Activated CD8-positive, alpha-beta T cell treated with anti-CD3 and anti-CD28 coated beads, Interleukin-2, amount 10 ng/mL, durations not matched to agents 7 days and 5 days (primary cell): ENCODE data around the gene MYORG. TPM values are rescaled to one million over a fixed set of nuclear protein-coding genes. Genes with fewer than 3 reads are reported as not detected.

Experiments
- ATAC-seq: fragments of 150-1000 bp; cut with Tn5 transposase; one replicate; pipeline ENCODE4 v1.10.0; 2021; ENCODE audit warnings: moderate library complexity
- CTCF ChIA-PET: fragments of 350-600 bp; sonication (Branson Sonifier 250); formaldehyde crosslinking; loops from one replicate; lab custom pipeline; 2021; ENCODE audit warnings: antibody characterized with exemption; lab: Charles Lee
- POLR2A ChIA-PET: fragments of 350-600 bp; sonication (Branson Sonifier 250); formaldehyde crosslinking; loops from one replicate; lab custom pipeline; 2021; ENCODE audit warnings: antibody characterized with exemption; lab: Charles Lee
- DNase-seq: peaks from one replicate; pipeline ENCODE4 v3.0.0-alpha.2; 2020
- H3K27ac Mint-ChIP-seq: one replicate; pipeline ENCODE4 v1.8.0; 2021; ENCODE audit warnings: mild to moderate bottlenecking, mixed read lengths
- H3K27me3 Mint-ChIP-seq: one replicate; pipeline ENCODE4 v1.8.0; 2021; ENCODE audit warnings: low read depth, mixed read lengths
- H3K36me3 Mint-ChIP-seq: one replicate; pipeline ENCODE4 v1.8.0; 2021; ENCODE audit warnings: low read depth, mixed read lengths
- H3K4me1 Mint-ChIP-seq: one replicate; pipeline ENCODE4 v1.8.0; 2021; ENCODE audit warnings: low read depth, mixed read lengths
- H3K4me3 Mint-ChIP-seq: one replicate; pipeline ENCODE4 v1.8.0; 2021; ENCODE audit warnings: mild to moderate bottlenecking, mixed read lengths
- H3K9me3 Mint-ChIP-seq: one replicate; pipeline ENCODE4 v1.8.0; 2022; ENCODE audit warnings: mixed read lengths; ENCODE audit not compliant: insufficient read depth
- total RNA-seq, 2 experiments: library from RNA; stranded (reverse); gene quantifications; one replicate each; pipeline ENCODE4 v1.2.3, GENCODE V29; 2021

Gene MYORG
- total RNA-seq, 2 experiments from 2014 or later: 8.8 to 9.1 TPM

- Mint-ChIP-seq H3K4me3 (peak overlapping the region; percentile 97), H3K27me3 (no peaks in the 10 kb centered on the region), H3K4me1 (peaks cover 27% of the 10 kb centered on the region), H3K27ac (peak overlapping the region; percentile 99), H3K9me3 (no peaks in the 10 kb centered on the region), H3K36me3 (peaks cover 6% of the 10 kb centered on the region)
- ATAC-seq (no peak), DNase-seq (no peak)
- ChIA-PET POLR2A (interaction anchor here (0.7 to 0.9 kb wide), 2 partner anchors 198 to 377 kb away, joined by 3 read pairs; no protein-coding TSS in a partner anchor), CTCF (interaction anchor here (1.0 to 2.4 kb wide), 2 partner anchors 50 to 74 kb away, joined by 3 to 16 read pairs; no protein-coding TSS in a partner anchor)
These were observed 48.2 kb downstream of the MYORG start for GRCh38 chr9:34328500-34328986.

DNA sequence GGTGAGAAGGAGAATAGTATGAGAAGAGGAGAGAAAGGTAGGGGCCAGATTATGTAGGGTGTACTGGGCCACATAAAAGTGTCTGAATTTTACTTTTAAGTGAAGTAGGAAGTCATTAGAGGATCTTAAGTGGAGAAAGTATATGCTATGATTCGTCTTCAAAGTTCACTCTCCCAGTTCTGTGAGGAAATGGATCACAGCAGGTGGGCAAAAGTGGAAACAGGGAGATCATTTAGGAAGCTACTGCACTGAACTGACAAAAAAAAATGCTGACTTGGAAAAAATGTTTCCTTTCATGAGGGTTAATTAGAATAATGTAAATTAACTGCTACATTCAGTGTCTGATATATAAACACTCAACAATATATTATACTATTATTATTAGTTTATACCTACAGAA is 50.0 kb downstream of the MYORG start:
- POLR2A ChIA-PET: no interaction called here
- peaks cover 21% of the 10 kb centered on the region for H3K4me1 Mint-ChIP-seq
- H3K27me3 Mint-ChIP-seq: no peaks in the 10 kb centered on the region
- no peak overlapping the region for H3K4me3 Mint-ChIP-seq
- CTCF ChIA-PET: interaction anchor here (2.4 kb wide), 1 partner anchor 52 kb away, joined by 16 read pairs; no protein-coding TSS in a partner anchor
- H3K9me3 Mint-ChIP-seq: no peaks in the 10 kb centered on the region
- H3K36me3 Mint-ChIP-seq: peaks cover 6% of the 10 kb centered on the region
- DNase-seq (no peak), ATAC-seq (no peak)
- no peak overlapping the region for H3K27ac Mint-ChIP-seq

DNA sequence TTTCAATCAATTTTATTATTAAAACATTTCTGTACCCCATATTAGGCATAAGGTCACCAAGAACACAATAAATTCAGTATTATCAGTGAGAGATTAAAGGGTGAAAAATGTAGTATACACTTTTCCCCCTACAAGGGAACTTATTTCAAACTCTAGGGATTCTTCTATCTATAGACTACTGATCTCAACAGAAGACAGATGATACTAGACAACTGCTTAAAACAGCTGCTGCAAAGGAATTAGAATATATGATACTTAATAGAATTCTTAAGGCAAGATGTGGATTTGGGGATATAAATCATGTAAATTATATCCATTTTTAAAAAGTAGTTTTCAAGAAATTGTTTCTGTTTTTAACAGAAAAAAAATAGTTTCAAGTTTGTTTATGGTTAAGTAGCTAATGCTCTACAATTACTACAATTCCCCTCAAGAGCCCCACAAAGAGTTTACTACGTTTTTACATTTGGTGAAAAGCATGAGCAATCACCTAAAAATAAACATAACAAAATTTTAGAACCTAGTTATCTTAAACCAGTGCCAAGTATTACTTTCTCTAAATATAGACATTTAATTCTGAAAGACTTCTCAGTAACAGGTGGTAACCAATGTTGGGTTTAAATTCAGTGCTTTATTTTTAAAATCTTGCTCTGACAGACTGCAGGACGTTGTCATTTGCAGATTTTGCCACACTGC is 53.7 kb downstream of the MYORG start:
- Mint-ChIP-seq H3K27me3 (no peaks in the 10 kb centered on the region), H3K4me3 (no peak overlapping the region), H3K27ac (no peak overlapping the region), H3K36me3 (peaks cover 1% of the 10 kb centered on the region), H3K4me1 (peaks cover 14% of the 10 kb centered on the region), H3K9me3 (no peaks in the 10 kb centered on the region)
- ChIA-PET POLR2A (no interaction called here), CTCF (no interaction called here)
- no peak for DNase-seq
- ATAC-seq: no peak

- no peaks in the 10 kb centered on the region for H3K27me3 Mint-ChIP-seq
- no peak overlapping the region for H3K4me3 Mint-ChIP-seq
- H3K4me1 Mint-ChIP-seq: peaks cover 4% of the 10 kb centered on the region
- no peak overlapping the region for H3K27ac Mint-ChIP-seq
- POLR2A ChIA-PET: no interaction called here
- H3K9me3 Mint-ChIP-seq: no peaks in the 10 kb centered on the region
- H3K36me3 Mint-ChIP-seq: peaks cover 3% of the 10 kb centered on the region
- CTCF ChIA-PET: no interaction called here
- ATAC-seq (no peak), DNase-seq (no peak)
These were observed 55.2 kb downstream of the MYORG start for GRCh38 chr9:34321451-34321850.

DNA sequence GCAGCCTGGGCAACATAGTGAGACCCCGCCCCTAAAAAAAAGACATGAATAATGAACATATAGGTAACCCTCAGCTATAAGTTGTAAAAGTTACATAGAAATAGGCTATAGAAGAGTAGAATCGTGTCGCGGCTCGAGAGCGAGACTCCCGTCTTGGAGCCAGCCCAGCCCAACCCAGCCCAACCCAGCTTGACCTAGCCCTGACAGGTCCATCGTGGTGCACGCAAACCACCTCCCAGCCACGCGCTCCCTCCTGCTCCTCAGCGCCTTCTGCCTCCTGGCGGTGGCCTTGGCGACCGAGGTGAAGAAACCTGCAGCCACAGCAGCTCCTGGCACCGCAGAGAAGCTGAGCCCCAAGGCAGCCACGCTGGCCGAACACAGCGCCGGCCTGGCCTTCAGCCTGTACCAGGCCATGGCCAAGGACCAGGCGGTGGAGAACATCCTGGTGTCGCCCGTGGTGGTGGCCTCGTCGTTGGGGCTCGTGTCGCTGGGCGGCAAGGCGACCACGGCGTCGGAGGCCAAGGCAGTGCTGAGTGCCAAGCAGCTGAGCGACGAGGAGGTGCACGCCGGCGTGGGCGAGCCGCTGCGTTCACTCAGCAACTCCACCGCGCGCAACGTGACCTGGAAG is 58.4 kb downstream of the MYORG start:
- CTCF ChIA-PET: no interaction called here
- Mint-ChIP-seq H3K27me3 (no peaks in the 10 kb centered on the region), H3K27ac (no peak overlapping the region), H3K4me3 (no peak overlapping the region), H3K4me1 (peaks cover 2% of the 10 kb centered on the region), H3K36me3 (peaks cover 3% of the 10 kb centered on the region), H3K9me3 (no peaks in the 10 kb centered on the region)
- POLR2A ChIA-PET: no interaction called here
- ATAC-seq (no peak), DNase-seq (no peak)

DNA sequence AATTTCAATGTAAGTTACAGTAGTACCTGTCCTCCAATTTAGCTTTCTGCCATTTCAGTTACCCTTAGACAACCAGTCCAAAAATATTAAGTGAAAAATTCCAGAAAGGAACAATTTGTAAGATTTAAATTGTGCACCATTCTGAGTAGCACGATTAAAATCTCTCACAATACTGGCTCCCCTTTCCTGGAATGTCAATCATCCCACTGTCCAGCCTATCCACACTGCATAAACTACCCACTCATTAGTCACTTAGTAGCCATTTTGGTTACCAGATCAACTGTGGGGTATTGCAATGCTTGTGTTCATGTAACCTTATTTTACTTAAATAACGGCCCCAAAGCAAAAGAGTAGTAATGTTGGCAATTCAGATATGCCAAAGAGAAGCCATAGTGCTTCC is 59.3 kb downstream of the MYORG start:
- Mint-ChIP-seq H3K9me3 (no peaks in the 10 kb centered on the region), H3K27me3 (no peaks in the 10 kb centered on the region), H3K27ac (no peak overlapping the region), H3K36me3 (peaks cover 4% of the 10 kb centered on the region), H3K4me3 (no peak overlapping the region), H3K4me1 (peaks cover 2% of the 10 kb centered on the region)
- no peak for ATAC-seq
- no peak for DNase-seq
- ChIA-PET CTCF (no interaction called here), POLR2A (no interaction called here)

Other genes starting within 250 kb of the MYORG start
- 10 to 100 TPM; 31.5 to 34.7 TPM for gene UBAP1, start 197.9 kb downstream of the MYORG start, total RNA-seq
- 10 to 100 TPM; 11.2 to 11.4 TPM for gene KIF24, start 47.6 kb downstream of the MYORG start, total RNA-seq
- 10 to 100 TPM; 28.9 to 31.6 TPM for gene NUDT2, start 47.3 kb downstream of the MYORG start, total RNA-seq
- 1 to 10 TPM; 7.5 to 8.3 TPM for gene FAM219A, start 81.7 kb upstream of the MYORG start, total RNA-seq
- gene DNAI1, start 81.9 kb upstream of the MYORG start, total RNA-seq: not detected
- gene ENHO, start 146.1 kb upstream of the MYORG start, total RNA-seq: not detected
- gene CNTFR, start 212.8 kb upstream of the MYORG start, total RNA-seq: not detected
- 10 to 100 TPM; 23.2 to 26.4 TPM for gene RPP25L, start 235.2 kb upstream of the MYORG start, total RNA-seq
- gene DCTN3, start 243.6 kb upstream of the MYORG start, total RNA-seq: 100 to 1,000 TPM; 134 to 140 TPM